ENCODE results near the gene SEPTIN2.

DNA sequence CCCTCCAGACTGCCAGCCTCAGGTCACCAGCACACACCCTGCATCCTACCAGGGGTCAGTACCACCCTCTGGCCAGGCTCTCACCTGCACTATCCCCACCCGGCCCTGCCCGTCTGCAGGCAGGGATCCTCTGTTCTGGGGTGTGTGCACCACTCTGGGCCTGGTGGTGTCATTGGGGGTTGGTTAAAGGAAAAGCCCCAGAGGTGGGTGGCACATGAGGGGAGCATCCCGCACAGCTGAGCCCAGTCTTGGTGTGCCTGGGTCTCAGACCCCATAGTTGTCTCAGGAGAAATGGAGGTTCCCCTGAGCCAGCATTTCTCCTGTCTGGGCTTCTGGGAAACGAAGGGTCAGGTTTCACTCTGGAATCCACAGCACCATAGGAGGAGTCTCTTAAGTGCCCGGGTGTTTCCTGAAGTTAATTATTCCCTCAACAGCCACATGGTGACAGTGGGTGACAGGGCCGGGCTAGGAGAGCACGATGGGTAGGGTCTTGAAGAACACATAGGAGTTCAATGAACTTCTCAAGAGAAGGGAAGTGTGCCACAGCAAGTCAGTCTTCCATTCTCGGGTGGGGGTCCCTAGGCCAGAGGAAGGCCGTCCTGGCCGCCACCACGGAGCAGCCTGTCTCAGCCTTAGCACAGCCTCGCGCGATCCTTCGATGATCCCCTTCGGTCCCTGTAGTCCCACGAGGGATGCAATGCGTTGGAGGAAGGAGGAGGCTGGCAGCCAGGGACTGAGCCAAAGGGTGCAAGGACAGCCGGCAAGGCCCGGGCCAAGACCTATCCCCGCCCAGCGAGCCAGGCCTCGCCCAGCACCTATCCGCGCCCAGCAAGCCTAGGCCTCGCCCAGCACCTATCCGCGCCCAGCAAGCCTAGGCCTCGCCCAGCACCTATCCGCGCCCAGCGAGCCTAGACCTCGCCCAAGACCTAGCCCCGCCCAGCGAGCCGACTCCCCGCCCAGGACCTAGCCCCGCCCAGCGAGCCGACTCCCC lies 39.2 kb downstream of the SEPTIN2 start:
- TF ChIP-seq POLR2A (IDR thresholded peaks at IDR 0.05) = no peak
- TF ChIP-seq, protein P1, sequence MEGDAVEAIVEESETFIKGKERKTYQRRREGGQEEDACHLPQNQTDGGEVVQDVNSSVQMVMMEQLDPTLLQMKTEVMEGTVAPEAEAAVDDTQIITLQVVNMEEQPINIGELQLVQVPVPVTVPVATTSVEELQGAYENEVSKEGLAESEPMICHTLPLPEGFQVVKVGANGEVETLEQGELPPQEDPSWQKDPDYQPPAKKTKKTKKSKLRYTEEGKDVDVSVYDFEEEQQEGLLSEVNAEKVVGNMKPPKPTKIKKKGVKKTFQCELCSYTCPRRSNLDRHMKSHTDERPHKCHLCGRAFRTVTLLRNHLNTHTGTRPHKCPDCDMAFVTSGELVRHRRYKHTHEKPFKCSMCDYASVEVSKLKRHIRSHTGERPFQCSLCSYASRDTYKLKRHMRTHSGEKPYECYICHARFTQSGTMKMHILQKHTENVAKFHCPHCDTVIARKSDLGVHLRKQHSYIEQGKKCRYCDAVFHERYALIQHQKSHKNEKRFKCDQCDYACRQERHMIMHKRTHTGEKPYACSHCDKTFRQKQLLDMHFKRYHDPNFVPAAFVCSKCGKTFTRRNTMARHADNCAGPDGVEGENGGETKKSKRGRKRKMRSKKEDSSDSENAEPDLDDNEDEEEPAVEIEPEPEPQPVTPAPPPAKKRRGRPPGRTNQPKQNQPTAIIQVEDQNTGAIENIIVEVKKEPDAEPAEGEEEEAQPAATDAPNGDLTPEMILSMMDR (IDR thresholded peaks at IDR 0.05) = no peak
